Hepatocyte (in vitro differentiated cells): Measurements from ENCODE around the gene SH3BGRL2.

Experiments
- CTCF ChIP-seq: fragments of 200-600 bp; sonication (generic); IDR thresholded peaks from 2 replicates; pipeline ENCODE4 v1.5.1; 2016; ENCODE audit warnings: antibody characterized with exemption, mild to moderate bottlenecking; ENCODE audit not compliant: poor library complexity
- EZH2 ChIP-seq: fragments of 200-600 bp; sonication (generic); IDR thresholded peaks from 2 replicates; pipeline ENCODE4 v1.6.1; 2016; ENCODE audit warnings: antibody characterized with exemption, mild to moderate bottlenecking, borderline replicate concordance
- EZH2phosphoT487 ChIP-seq: fragments of 200-600 bp; sonication (generic); IDR thresholded peaks from one replicate; pipeline ENCODE4 v1.6.1; 2018; ENCODE audit warnings: antibody characterized with exemption, mild to moderate bottlenecking, low read depth, moderate library complexity; ENCODE audit not compliant: unreplicated experiment, severe bottlenecking

GRCh38 chr6:79627422-79627821, 3.7 kb upstream of the SH3BGRL2 start:
- TF ChIP-seq CTCF = no peak
- no peak for TF ChIP-seq EZH2
- TF ChIP-seq EZH2phosphoT487 = no peak
